LNCAP (cell line): ENCODE measurements around the gene MYL1.

Experiments used
- TF ChIP-seq, protein P1 (sequence below): fragments of 450-650 bp; IDR thresholded peaks from 2 replicates; pipeline ENCODE4 v1.5.1; 2017; ENCODE audit warnings: mild to moderate bottlenecking

MYL1 gene

DNA sequence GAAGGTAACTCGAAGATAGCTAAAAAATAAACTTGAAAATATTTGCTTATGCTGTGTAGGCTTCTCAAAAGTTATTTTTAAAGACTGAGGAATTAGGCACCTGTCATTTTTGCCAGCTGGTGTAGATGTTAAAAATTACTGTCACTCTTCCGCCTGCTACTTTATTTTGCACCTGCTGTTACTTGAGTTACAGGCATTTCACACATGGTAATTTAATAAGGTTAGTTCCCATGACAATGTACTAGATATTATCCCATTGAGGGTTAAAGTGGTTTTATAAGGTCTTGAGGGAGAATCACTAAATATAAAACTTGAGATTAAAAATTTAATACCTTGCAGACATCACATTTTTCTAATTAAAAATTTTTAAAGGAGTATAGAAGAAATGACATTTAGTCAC, 26.6 kb downstream of the MYL1 start:
- TF ChIP-seq, protein P1, sequence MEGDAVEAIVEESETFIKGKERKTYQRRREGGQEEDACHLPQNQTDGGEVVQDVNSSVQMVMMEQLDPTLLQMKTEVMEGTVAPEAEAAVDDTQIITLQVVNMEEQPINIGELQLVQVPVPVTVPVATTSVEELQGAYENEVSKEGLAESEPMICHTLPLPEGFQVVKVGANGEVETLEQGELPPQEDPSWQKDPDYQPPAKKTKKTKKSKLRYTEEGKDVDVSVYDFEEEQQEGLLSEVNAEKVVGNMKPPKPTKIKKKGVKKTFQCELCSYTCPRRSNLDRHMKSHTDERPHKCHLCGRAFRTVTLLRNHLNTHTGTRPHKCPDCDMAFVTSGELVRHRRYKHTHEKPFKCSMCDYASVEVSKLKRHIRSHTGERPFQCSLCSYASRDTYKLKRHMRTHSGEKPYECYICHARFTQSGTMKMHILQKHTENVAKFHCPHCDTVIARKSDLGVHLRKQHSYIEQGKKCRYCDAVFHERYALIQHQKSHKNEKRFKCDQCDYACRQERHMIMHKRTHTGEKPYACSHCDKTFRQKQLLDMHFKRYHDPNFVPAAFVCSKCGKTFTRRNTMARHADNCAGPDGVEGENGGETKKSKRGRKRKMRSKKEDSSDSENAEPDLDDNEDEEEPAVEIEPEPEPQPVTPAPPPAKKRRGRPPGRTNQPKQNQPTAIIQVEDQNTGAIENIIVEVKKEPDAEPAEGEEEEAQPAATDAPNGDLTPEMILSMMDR = no peak

- TF ChIP-seq, protein P1 = no peak
These were observed 27.7 kb downstream of the MYL1 start for GRCh38 chr2:210287301-210287700.

GRCh38 chr2:210286123-210286680, 28.8 kb downstream of the MYL1 start:
- TF ChIP-seq, protein P1 = no peak

- TF ChIP-seq, protein P1 = no peak
These were observed 37.8 kb downstream of the MYL1 start for GRCh38 chr2:210277133-210277532.

DNA sequence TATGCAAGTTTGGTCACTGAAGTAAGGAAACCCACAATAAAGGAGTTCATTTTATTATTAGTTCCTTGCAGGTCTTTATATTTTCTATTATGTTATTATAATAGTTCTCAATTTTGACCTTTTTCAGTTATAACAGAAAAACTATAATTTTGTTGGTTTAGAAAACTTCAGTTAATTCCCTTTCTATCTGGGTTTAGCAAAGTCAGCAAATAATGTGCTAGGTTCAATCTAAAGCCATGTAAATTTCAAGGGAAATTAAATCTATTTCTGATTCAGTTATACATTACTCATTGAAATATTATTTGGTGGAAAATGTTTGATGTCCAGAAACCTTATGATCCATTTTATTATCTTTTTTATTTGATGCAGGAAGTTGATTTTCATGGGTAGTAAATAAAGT, 43.7 kb downstream of the MYL1 start:
- TF ChIP-seq, protein P1 = no peak

- TF ChIP-seq, protein P1 = no peak
These were observed 45.8 kb downstream of the MYL1 start for GRCh38 chr2:210269148-210269547.

GRCh38 chr2:210268281-210268680, 46.7 kb downstream of the MYL1 start:
- TF ChIP-seq, protein P1 = no peak

DNA sequence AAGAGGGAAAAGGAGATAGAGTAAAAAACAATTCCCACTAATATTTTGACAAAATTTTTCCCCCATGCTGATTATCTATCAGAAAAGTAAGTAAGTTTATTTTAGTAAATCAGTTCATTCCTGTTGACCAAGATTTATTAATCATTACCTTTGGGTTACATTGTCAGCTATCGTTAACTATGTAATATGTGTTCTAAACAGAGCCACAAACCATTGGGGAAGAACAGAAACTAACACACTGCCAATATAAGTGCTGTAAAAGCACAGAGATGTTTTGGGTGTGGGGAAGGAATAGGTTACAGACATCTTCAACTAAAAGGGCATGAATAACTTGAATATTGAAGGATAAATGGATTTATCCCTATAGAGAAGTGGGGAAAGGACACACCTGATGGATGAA, 47.3 kb downstream of the MYL1 start:
- TF ChIP-seq, protein P1 = no peak
